HepG2 (cell line): ENCODE data around the gene HDLBP. TPM values are rescaled to one million over a fixed set of nuclear protein-coding genes. Genes with fewer than 3 reads are reported as not detected.
A peak's percentile ranks its signal among the peaks of the same experiment; 100 is the strongest.

Experiments used
- AHDC1 ChIP-seq: sonication (generic); formaldehyde crosslinking; IDR thresholded peaks from 2 replicates; pipeline ENCODE4 v1.5.1; 2020; ENCODE audit warnings: mild to moderate bottlenecking, missing genetic modification reagents, borderline replicate concordance
- AKNA ChIP-seq: sonication (generic); formaldehyde crosslinking; IDR thresholded peaks from 2 replicates; pipeline ENCODE4 v1.4.0; 2020; ENCODE audit warnings: missing genetic modification reagents, borderline replicate concordance
- BRD4 ChIP-seq: sonication (generic); formaldehyde crosslinking; IDR thresholded peaks from 2 replicates; pipeline ENCODE4 v1.4.0; 2020; ENCODE audit warnings: missing genetic modification reagents
- CEBPG ChIP-seq: IDR thresholded peaks from 2 replicates; pipeline ENCODE4 v1.6.1; 2016
- CHD2 ChIP-seq: IDR thresholded peaks from 2 replicates; pipeline ENCODE4 v1.6.1; 2011; ENCODE audit warnings: low read depth, low read length, improper control_type of control experiment
- CHD4 ChIP-seq: fragments of 200-600 bp; sonication (generic); IDR thresholded peaks from 2 replicates; pipeline ENCODE4 v1.7.0; 2017; ENCODE audit warnings: mild to moderate bottlenecking, low read length, borderline replicate concordance
- HOXA3 ChIP-seq: sonication (generic); formaldehyde crosslinking; IDR thresholded peaks from 2 replicates; pipeline ENCODE4 v1.5.0; 2020; ENCODE audit warnings: missing genetic modification reagents
- KMT2B ChIP-seq: IDR thresholded peaks from 2 replicates; pipeline ENCODE4 v1.6.1; 2016; ENCODE audit warnings: missing genetic modification reagents, missing compliant biosample characterization
- NAIF1 ChIP-seq: sonication (generic); formaldehyde crosslinking; IDR thresholded peaks from 2 replicates; pipeline ENCODE4 v1.5.0; 2020; ENCODE audit warnings: mild to moderate bottlenecking, missing genetic modification reagents, borderline replicate concordance
- PAF1 ChIP-seq: IDR thresholded peaks from 2 replicates; pipeline ENCODE4 v1.6.1; 2016; ENCODE audit warnings: missing genetic modification reagents, missing compliant biosample characterization
- POLR2A ChIP-seq, 2 experiments: IDR thresholded peaks; 2 replicates each; pipeline ENCODE4 v1.6.1; 2011; ENCODE audit warnings: low read depth in 2 of 2, low read length in 2 of 2, mild to moderate bottlenecking in 1 of 2, moderate library complexity in 1 of 2; ENCODE audit not compliant: insufficient read depth in 1 of 2
- SRSF4 ChIP-seq: fragments of 200-400 bp; formaldehyde crosslinking; IDR thresholded peaks from one replicate; pipeline ENCODE4 v1.6.1; 2018; ENCODE audit warnings: mild to moderate bottlenecking, low read depth, low read length, moderate library complexity; ENCODE audit not compliant: poor library complexity, severe bottlenecking
- ZNF207 ChIP-seq: fragments of 450-650 bp; IDR thresholded peaks from 2 replicates; pipeline ENCODE4 v1.6.1; 2016; ENCODE audit warnings: antibody characterized with exemption, borderline replicate concordance
- ZNF224 ChIP-seq: sonication (generic); formaldehyde crosslinking; IDR thresholded peaks from 2 replicates; pipeline ENCODE4 v1.5.0; 2020; ENCODE audit warnings: mild to moderate bottlenecking, missing genetic modification reagents
- ZNF263 ChIP-seq: sonication (generic); formaldehyde crosslinking; IDR thresholded peaks from 2 replicates; pipeline ENCODE4 v1.4.0; 2020; ENCODE audit warnings: missing genetic modification reagents
- ZNF367 ChIP-seq: sonication (generic); formaldehyde crosslinking; IDR thresholded peaks from 2 replicates; pipeline ENCODE4 v1.4.0; 2020; ENCODE audit warnings: missing genetic modification reagents, borderline replicate concordance
- ZNF839 ChIP-seq: sonication (generic); formaldehyde crosslinking; IDR thresholded peaks from 2 replicates; pipeline ENCODE4 v1.4.0; 2020; ENCODE audit warnings: missing genetic modification reagents, mild to moderate bottlenecking, borderline replicate concordance
- polyA plus RNA-seq, 8 experiments: library from polyadenylated mRNA; depleted of rRNA in 3 of 8; stranded (reverse) in 7 of 8; unstranded in 1 of 8; fragments of >200 nt; fragmentation: Illumina TruSeq in 4 of 8; extraction: Trizol in 4 of 8; gene quantifications; 2 replicates each; pipeline versions ENCODE4 v1.2.1 to v1.2.3, GENCODE V29; 2011 to 2016; ENCODE audit warnings: low read depth in 4 of 8, missing spikeins in 1 of 8, mixed read lengths in 1 of 8; ENCODE audit not compliant: insufficient read depth in 1 of 8
- total RNA-seq, 5 experiments: library from RNA; depleted of rRNA; stranded (reverse); fragments of >200 nt; fragmentation: Illumina TruSeq; extraction: Trizol; gene quantifications; 2 replicates each; pipeline ENCODE4 v1.2.3, GENCODE V29; 2016; ENCODE audit warnings: low read depth in 1 of 5
- TF ChIP-seq, protein P1 (sequence below): fragments of 450-650 bp; IDR thresholded peaks from 2 replicates; pipeline ENCODE4 v1.6.1; 2017

Gene HDLBP
- total and polyA plus RNA-seq, 2 of the 13 experiments (the other 11 are each of a cell fraction or from before 2014, with no cell fraction given), result 464 to 707 TPM

- TF ChIP-seq AHDC1, result peak; percentile 72
- TF ChIP-seq HOXA3 (CRISPR knock-in tag), result peak; percentile 96
- TF ChIP-seq NAIF1 (CRISPR knock-in tag), result peak; percentile 85; the same call in 1 of the 2 replicates
- TF ChIP-seq BRD4, result peak; percentile 98
- TF ChIP-seq AKNA (CRISPR knock-in tag), result no peak
- peak; percentile 65 to 84; a peak in 3 of 4 replicates for TF ChIP-seq POLR2A (IDR thresholded peaks at IDR 0.05; ENCODE audit: insufficient read depth in 1 of 2, low read depth in 2 of 2, low read length in 2 of 2)
- peak; percentile 81 for TF ChIP-seq CHD2
- TF ChIP-seq ZNF367, result peak; percentile 43; the same call in 1 of the 2 replicates
- no peak for TF ChIP-seq PAF1 (CRISPR knock-in tag)
- TF ChIP-seq, protein P1, sequence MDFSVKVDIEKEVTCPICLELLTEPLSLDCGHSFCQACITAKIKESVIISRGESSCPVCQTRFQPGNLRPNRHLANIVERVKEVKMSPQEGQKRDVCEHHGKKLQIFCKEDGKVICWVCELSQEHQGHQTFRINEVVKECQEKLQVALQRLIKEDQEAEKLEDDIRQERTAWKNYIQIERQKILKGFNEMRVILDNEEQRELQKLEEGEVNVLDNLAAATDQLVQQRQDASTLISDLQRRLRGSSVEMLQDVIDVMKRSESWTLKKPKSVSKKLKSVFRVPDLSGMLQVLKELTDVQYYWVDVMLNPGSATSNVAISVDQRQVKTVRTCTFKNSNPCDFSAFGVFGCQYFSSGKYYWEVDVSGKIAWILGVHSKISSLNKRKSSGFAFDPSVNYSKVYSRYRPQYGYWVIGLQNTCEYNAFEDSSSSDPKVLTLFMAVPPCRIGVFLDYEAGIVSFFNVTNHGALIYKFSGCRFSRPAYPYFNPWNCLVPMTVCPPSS, result no peak
- TF ChIP-seq CEBPG (CRISPR knock-in tag), result peak; percentile 91
- peak; percentile 92; the same call in 1 of the 2 replicates for TF ChIP-seq KMT2B
- 0 out of 2 replicates have a peak, but pooled peaks have one; percentile 75 for TF ChIP-seq ZNF207
- peak; percentile 18; the same call in 1 of the 2 replicates for TF ChIP-seq ZNF224 (CRISPR knock-in tag)
- 0 out of 2 replicates have a peak, but pooled peaks have one; percentile 18 for TF ChIP-seq CHD4
- TF ChIP-seq ZNF263 (CRISPR knock-in tag), result peak; percentile 12
- no peak for TF ChIP-seq SRSF4
- TF ChIP-seq ZNF839 (CRISPR knock-in tag), result 0 out of 2 replicates have a peak, but pooled peaks have one; percentile 16
Observed at GRCh38 chr2:241315093-241315878, at the start of gene HDLBP (continued).
